CD4-positive, alpha-beta T cell treated with Interleukin-15 for 1 hour (primary cell): ENCODE measurements around the gene CD99L2.
"Not testable (repeated sequence)": the region's sequence is repeated elsewhere in the genome, so short reads cannot be mapped to it uniquely, and the experiment has no call there.

Experiments used
- DNase-seq: peaks from one replicate; pipeline ENCODE4 v3.0.0-alpha.2; 2020

CD99L2 gene

GRCh38 chrX:150849996-150850720 is 48.3 kb downstream of the CD99L2 start:
- DNase-seq: no peak

GRCh38 chrX:150849486-150849885 is 49.0 kb downstream of the CD99L2 start:
- no peak for DNase-seq

GRCh38 chrX:150848914-150849365 is 49.5 kb downstream of the CD99L2 start:
- DNase-seq: no peak

GRCh38 chrX:150847088-150847487 is 51.4 kb downstream of the CD99L2 start:
- no peak for DNase-seq

- no peak for DNase-seq
Observed at GRCh38 chrX:150846130-150846529, 52.3 kb downstream of the CD99L2 start.

- DNase-seq: no peak
Observed at GRCh38 chrX:150845091-150845490, 53.4 kb downstream of the CD99L2 start.

GRCh38 chrX:150844016-150844415 is 54.5 kb downstream of the CD99L2 start:
- no peak for DNase-seq

GRCh38 chrX:150842198-150842685 is 56.2 kb downstream of the CD99L2 start:
- DNase-seq: no peak

- DNase-seq: no peak
Observed at GRCh38 chrX:150841456-150842197, 56.8 kb downstream of the CD99L2 start.

- no peak for DNase-seq
Observed at GRCh38 chrX:150837845-150838244, 60.6 kb downstream of the CD99L2 start.

GRCh38 chrX:150834695-150835094 is 63.8 kb downstream of the CD99L2 start:
- no peak for DNase-seq

- DNase-seq: no peak
Observed at GRCh38 chrX:150833454-150834056, 64.9 kb downstream of the CD99L2 start.

- no peak for DNase-seq
Observed at GRCh38 chrX:150831863-150832262, 66.6 kb downstream of the CD99L2 start.

- DNase-seq: no peak
Observed at GRCh38 chrX:150828785-150829184, 69.7 kb downstream of the CD99L2 start.

GRCh38 chrX:150824352-150824751 is 74.1 kb downstream of the CD99L2 start:
- DNase-seq: not testable (repeated sequence)

- DNase-seq: not testable (repeated sequence)
Observed at GRCh38 chrX:150823826-150824225, 74.6 kb downstream of the CD99L2 start.

GRCh38 chrX:150821971-150822370 is 76.5 kb downstream of the CD99L2 start:
- DNase-seq: no peak

GRCh38 chrX:150813922-150814321 is 84.5 kb downstream of the CD99L2 start:
- DNase-seq: no peak

GRCh38 chrX:150806827-150807226 is 91.6 kb downstream of the CD99L2 start:
- DNase-seq: no peak

GRCh38 chrX:150805736-150806135 is 92.7 kb downstream of the CD99L2 start:
- DNase-seq: no peak

GRCh38 chrX:150792949-150793527 is 105.4 kb downstream of the CD99L2 start:
- DNase-seq: no peak

- no peak for DNase-seq
Observed at GRCh38 chrX:150790021-150790420, 108.4 kb downstream of the CD99L2 start.

GRCh38 chrX:150781677-150782076 is 116.8 kb downstream of the CD99L2 start:
- DNase-seq: no peak
